ENCODE data around the gene C5orf52.
"Not testable (repeated sequence)": the region's sequence is repeated elsewhere in the genome, so short reads cannot be mapped to it uniquely, and the experiment has no call there.

GRCh38 chr5:157698674-157699073, 27.3 kb downstream of the C5orf52 start:
- TF ChIP-seq CTCF (IDR thresholded peaks at IDR 0.05; ENCODE audit: extremely low read depth in 1 of 2, insufficient read depth in 1 of 2, low read depth in 1 of 2, low read length in 2 of 2); POLR2AphosphoS5 (IDR thresholded peaks at IDR 0.05; ENCODE audit: insufficient read depth, low read depth, low read length); EZH2 (IDR thresholded peaks at IDR 0.05; ENCODE audit: borderline replicate concordance, low read depth, low read length, severe bottlenecking); GATA2 (IDR thresholded peaks at IDR 0.05; ENCODE audit: insufficient read depth, insufficient read length, low read depth, low read length): not testable (repeated sequence)
